K562 (cell line): ENCODE measurements around the gene CDK14. TPM values are rescaled to one million over a fixed set of nuclear protein-coding genes. Genes with fewer than 3 reads are reported as not detected.

ENCODE experiments used
- ATAC-seq: fragments of 200-7000 bp; cut with Tn5 transposase; 3 replicates; pipeline ENCODE4 v1.9.1; 2020; ENCODE audit warnings: moderate library complexity
- BruUV-seq: library from RNA; stranded (reverse); fragments of 400-500 nt; replicated peaks from 2 replicates; lab custom pipeline; 2021; lab: Mats Ljungman, UMichigan
- CTCF ChIA-PET: fragments of 300-600 bp; formaldehyde crosslinking; extraction: SDS; loops from one replicate; lab custom pipeline; 2021; ENCODE audit warnings: low intra/inter-chr PET ratio; lab: Yijun Ruan, JAX
- POLR2A ChIA-PET: fragments of 300-600, 350-650 bp; sonication (Branson Sonifier 250); formaldehyde crosslinking; extraction: SDS; loops from one replicate; lab custom pipeline; 2021; ENCODE audit warnings: antibody characterized with exemption, inconsistent platforms; lab: Yijun Ruan, JAX
- DNase-seq, 4 experiments: peaks; one replicate each; pipeline versions ENCODE4 v3.0.0 to v3.0.0-alpha.2; 2011 to 2018; ENCODE audit warnings: low spot score in 3 of 4, mixed read lengths in 3 of 4; ENCODE audit errors: extremely low read depth in 1 of 4
- FAIRE-seq: peaks from 2 replicates; lab custom pipeline; 2011; peaks lifted over from hg19 to GRCh38; lab: Jason Lieb, UNC
- H2AFZ ChIP-seq: 2 replicates; pipeline ENCODE4 v1.6.0; 2011; ENCODE audit warnings: low read depth, low read length, control low read depth, inconsistent platforms
- H3K27ac ChIP-seq: fragments of 200-600 bp; 3 replicates; pipeline ENCODE4 v1.8.0; 2011; ENCODE audit warnings: low read depth, mild to moderate bottlenecking, control low read depth, inconsistent platforms, low read length, moderate library complexity, mixed read lengths; ENCODE audit errors: extremely low read depth
- H3K27me3 ChIP-seq, 2 experiments: fragments of 300-600 bp in 1 of 2; 2 replicates in 1 of 2; 3 replicates in 1 of 2; pipeline versions ENCODE4 v1.6.0 to v1.8.0; 2011; ENCODE audit warnings: inconsistent platforms in 2 of 2, low read length in 2 of 2, mild to moderate bottlenecking in 1 of 2, mixed read lengths in 1 of 2, moderate library complexity in 1 of 2; ENCODE audit not compliant: control insufficient read depth in 2 of 2, insufficient read depth in 2 of 2
- H3K36me3 ChIP-seq: fragments of 300-600 bp; 3 replicates; pipeline ENCODE4 v1.8.0; 2011; ENCODE audit warnings: mild to moderate bottlenecking, low read length, inconsistent platforms; ENCODE audit not compliant: control insufficient read depth, insufficient read depth
- H3K4me1 ChIP-seq, 2 experiments: fragments of 200-600 bp in 1 of 2; replicated peaks in 1 of 2; 2 replicates in 1 of 2; 3 replicates in 1 of 2; pipeline versions ENCODE4 v1.5.1 to v1.8.0; 2011; ENCODE audit warnings: inconsistent platforms in 2 of 2, low read length in 2 of 2, mild to moderate bottlenecking in 1 of 2, mixed read lengths in 1 of 2, moderate library complexity in 1 of 2; ENCODE audit not compliant: control insufficient read depth in 2 of 2, insufficient read depth in 2 of 2
- H3K4me2 ChIP-seq: 2 replicates; pipeline ENCODE4 v1.6.1; 2011; ENCODE audit warnings: low read length, control low read depth, inconsistent platforms, mixed read lengths; ENCODE audit not compliant: insufficient read depth
- H3K4me3 ChIP-seq: fragments of 200-600 bp; sonication (generic), shearing (Covaris generic); 2 replicates; pipeline ENCODE4 v1.5.1; 2016; ENCODE audit warnings: control low read depth, inconsistent platforms
- H3K79me2 ChIP-seq: fragments of 200-600 bp; 3 replicates; pipeline ENCODE4 v1.8.0; 2011; ENCODE audit warnings: low read length, inconsistent platforms; ENCODE audit not compliant: control insufficient read depth, insufficient read depth
- H3K9ac ChIP-seq, 2 experiments: 2 replicates each; pipeline versions ENCODE4 v1.6.0 to v1.6.1; 2011; ENCODE audit warnings: low read depth in 2 of 2, low read length in 2 of 2, control low read depth in 1 of 2, inconsistent platforms in 1 of 2, mild to moderate bottlenecking in 1 of 2, mixed read lengths in 1 of 2; ENCODE audit not compliant: insufficient read depth in 1 of 2
- H3K9me1 ChIP-seq: one replicate; pipeline ENCODE4 v1.6.0; 2011; ENCODE audit warnings: inconsistent platforms, mild to moderate bottlenecking, low read length, moderate library complexity; ENCODE audit not compliant: control insufficient read depth, insufficient read depth
- H3K9me3 ChIP-seq: replicated peaks from 2 replicates; pipeline ENCODE4 v1.5.1; 2011; ENCODE audit warnings: low read depth, low read length, inconsistent platforms; ENCODE audit not compliant: control insufficient read depth, insufficient read depth
- H4K20me1 ChIP-seq: replicated peaks from 2 replicates; pipeline ENCODE4 v1.6.1; 2011; ENCODE audit warnings: low read length, inconsistent platforms, mixed read lengths; ENCODE audit not compliant: control insufficient read depth, insufficient read depth
- CAMTA2 ChIP-seq: fragments of 250-450 bp; sonication (Bioruptor Pico); conservative IDR thresholded peaks from 2 replicates; pipeline ENCODE4 v1.5.1; 2022
- CBX5 ChIP-seq: IDR thresholded peaks from 2 replicates; pipeline ENCODE4 v1.6.1; 2014; ENCODE audit warnings: low read depth, borderline replicate concordance
- ELF1 ChIP-seq: fragments of 200-800 bp; sonication (Bioruptor generic); IDR thresholded peaks from 2 replicates; pipeline ENCODE4 v1.6.1; 2016; ENCODE audit warnings: missing genetic modification characterization, missing compliant biosample characterization
- EWSR1 ChIP-seq: fragments of 450-650 bp; IDR thresholded peaks from 2 replicates; pipeline ENCODE4 v1.6.1; 2018; ENCODE audit warnings: borderline replicate concordance, mild to moderate bottlenecking, low read depth, moderate library complexity; ENCODE audit not compliant: partially characterized antibody
- FOXM1 ChIP-seq, 2 experiments: fragments of 450-650 bp in 1 of 2; sonication (generic) in 1 of 2; formaldehyde crosslinking in 1 of 2; IDR thresholded peaks; 2 replicates each; pipeline versions ENCODE4 v1.6.1 to v1.9.0; 2017 to 2022; ENCODE audit warnings: low read depth in 2 of 2, mild to moderate bottlenecking in 2 of 2, missing genetic modification reagents in 1 of 2, moderate library complexity in 1 of 2
- HNRNPH1 ChIP-seq: fragments of 200-400 bp; formaldehyde crosslinking; optimal IDR thresholded peaks from 2 replicates; pipeline ENCODE3; 2017; ENCODE audit warnings: low read depth, mild to moderate bottlenecking, low read length, moderate library complexity
- NCOA4 ChIP-seq: fragments of 450-650 bp; IDR thresholded peaks from 2 replicates; pipeline ENCODE4 v1.6.1; 2018; ENCODE audit warnings: mild to moderate bottlenecking; ENCODE audit not compliant: partially characterized antibody
- NR1H2 ChIP-seq: sonication (generic); formaldehyde crosslinking; IDR thresholded peaks from 2 replicates; pipeline ENCODE4 v1.4.0; 2020; ENCODE audit warnings: mild to moderate bottlenecking, missing genetic modification reagents
- TAF7 ChIP-seq: fragments of 450-650 bp; IDR thresholded peaks from 2 replicates; pipeline ENCODE4 v1.6.1; 2016; ENCODE audit warnings: missing genetic modification characterization, missing compliant biosample characterization
- TAL1 ChIP-seq: fragments of 450-650 bp; IDR thresholded peaks from 2 replicates; pipeline ENCODE4 v1.6.1; 2016; ENCODE audit warnings: mild to moderate bottlenecking
- TEAD2 ChIP-seq: fragments of 450-650 bp; IDR thresholded peaks from 2 replicates; pipeline ENCODE4 v1.6.1; 2016; ENCODE audit warnings: missing genetic modification characterization, control low read depth, missing compliant biosample characterization
- XRCC3 ChIP-seq: fragments of 450-650 bp; IDR thresholded peaks from 2 replicates; pipeline ENCODE4 v1.6.1; 2017; ENCODE audit warnings: mild to moderate bottlenecking, moderate library complexity
- ZNF165 ChIP-seq: fragments of 250-450 bp; sonication (Bioruptor Pico); IDR thresholded peaks from 2 replicates; pipeline ENCODE4 v1.4.0; 2020; ENCODE audit warnings: borderline replicate concordance
- ZNF217 ChIP-seq: sonication (generic); formaldehyde crosslinking; IDR thresholded peaks from 2 replicates; pipeline ENCODE4 v1.8.0; 2022; ENCODE audit warnings: mild to moderate bottlenecking, missing genetic modification reagents
- ZNF431 ChIP-seq: sonication (generic); formaldehyde crosslinking; IDR thresholded peaks from 2 replicates; pipeline ENCODE4 v1.8.0; 2022; ENCODE audit warnings: mild to moderate bottlenecking, missing genetic modification reagents
- WGBS: fragments of 100-300 bp; shearing (Covaris generic); methylation state at CpG from one replicate; pipeline ENCODE4 v1.1.6; 2016; ENCODE audit warnings: low coverage, mixed read lengths; ENCODE audit not compliant: insufficient coverage; ENCODE audit errors: missing lambda C conversion rate; 5-methylcytosine and 5-hydroxymethylcytosine counted together
- in situ Hi-C: fragments of 300-500 bp; cut with MboI; formaldehyde crosslinking; loops from 4 replicates; pipeline ENCODE4 v1.15.0; 2018; ENCODE audit warnings: inconsistent platforms, mixed read lengths
- intact Hi-C: fragments of 100-400 bp; cut with micrococcal nuclease; formaldehyde crosslinking; loops from 2 replicates; pipeline ENCODE4 v1.14.2; 2022
- polyA plus RNA-seq, 8 experiments: library from polyadenylated mRNA; depleted of rRNA in 4 of 8; stranded (reverse) in 5 of 8; unstranded in 3 of 8; fragments of >200 nt; fragmentation: Nextera tagmentation in 2 of 8; fragmentation: Illumina TruSeq in 1 of 8; extraction: Ambion mirVana in 2 of 8; extraction: Trizol in 1 of 8; gene quantifications; 2 replicates each; pipeline versions ENCODE4 v1.2.1 to v1.2.3, GENCODE V29; 2011 to 2014; ENCODE audit warnings: inconsistent platforms in 1 of 8, missing spikeins in 1 of 8
- total RNA-seq, 7 experiments: library from RNA; depleted of rRNA in 6 of 7; stranded (reverse); fragments of >200 nt in 6 of 7; fragmentation: Illumina TruSeq in 2 of 7; extraction: Trizol in 2 of 7; gene quantifications; 2 replicates each; pipeline versions ENCODE4 v1.2.1 to v1.2.3, GENCODE V29; 2011 to 2021; ENCODE audit warnings: low replicate concordance in 1 of 7
- TF ChIP-seq, protein P1 (sequence below): sonication (generic); formaldehyde crosslinking; IDR thresholded peaks from 2 replicates; pipeline ENCODE4 v1.8.0; 2022; ENCODE audit warnings: mild to moderate bottlenecking, missing genetic modification reagents
- TF ChIP-seq, protein P2 (sequence below), 2 experiments: IDR thresholded peaks; 2 replicates each; pipeline ENCODE4 v1.6.1; 2012; ENCODE audit warnings: improper control_type of control experiment in 2 of 2, low read depth in 2 of 2, low read length in 2 of 2, borderline replicate concordance in 1 of 2

Gene CDK14
- total and polyA plus RNA-seq, 9 of the 15 experiments (the other 6 are each of a cell fraction or from before 2014, with no cell fraction given): 0.03 to 0.91 (median 0.16) TPM

DNA sequence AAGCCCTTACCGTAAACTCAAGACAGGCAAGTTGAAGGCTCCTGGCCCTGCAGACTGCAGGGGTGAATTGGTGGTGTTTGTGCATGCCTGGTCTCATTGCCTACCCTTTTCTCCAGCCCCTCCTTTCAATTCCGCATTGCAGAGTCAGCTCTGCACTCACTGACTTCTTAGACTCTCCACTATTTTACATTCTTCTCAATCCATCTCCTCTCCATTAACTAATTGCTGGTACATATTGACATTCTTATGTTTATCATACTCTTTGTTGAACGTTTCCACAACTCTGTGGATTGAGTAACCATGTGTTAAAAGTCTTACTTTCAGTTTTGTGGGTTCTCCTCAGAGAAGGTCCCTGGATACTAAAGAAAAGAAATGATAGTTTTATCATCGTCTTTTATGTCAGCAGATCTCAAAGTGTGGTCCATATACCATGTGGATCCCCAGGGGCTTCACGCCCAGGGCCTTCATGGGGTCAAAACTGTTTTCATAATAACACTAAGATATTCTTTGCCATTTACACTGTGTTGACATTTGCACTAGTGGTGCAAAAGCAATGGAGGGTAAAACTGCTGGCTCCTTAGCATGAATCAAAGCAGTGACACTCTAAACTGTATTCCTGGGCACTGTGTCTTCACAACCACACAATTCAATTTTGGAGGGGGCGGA is 532.7 kb downstream of the CDK14 start:
- H3K9ac ChIP-seq: no peak overlapping the region
- WGBS: 0% methylated on average over 6 of the region's 6 CpGs
- in situ Hi-C loops: no loop called here
- intact Hi-C loops: no loop called here
- no peaks in the 10 kb centered on the region for H3K4me1 ChIP-seq
- FAIRE-seq: no peak
- no peak overlapping the region for H2AFZ ChIP-seq
- H3K9me3 ChIP-seq: no peaks in the 10 kb centered on the region
- no peak overlapping the region for H3K4me3 ChIP-seq
- no TSS peak for BruUV-seq
- no peak for DNase-seq
- H3K27me3 ChIP-seq: peaks cover 0 to 4% of the 10 kb centered on the region in 2 experiments; a peak in 1 of 5 replicates
- no peaks in the 10 kb centered on the region for H3K79me2 ChIP-seq
- no peaks in the 10 kb centered on the region for H4K20me1 ChIP-seq
- POLR2A ChIA-PET: no interaction called here
- CTCF ChIA-PET: no interaction called here
- ATAC-seq: no peak; the same call in 2 of the 3 replicates
- no peaks in the 10 kb centered on the region for H3K36me3 ChIP-seq
- no peak overlapping the region for H3K27ac ChIP-seq
- no peak overlapping the region for H3K4me2 ChIP-seq
- H3K9me1 ChIP-seq: no peaks in the 10 kb centered on the region
- TF ChIP-seq NR1H2 (CRISPR knock-in tag) (no peak), ELF1 (tag) (no peak), NCOA4 (no peak), ZNF431 (CRISPR knock-in tag) (no peak), FOXM1 (IDR thresholded peaks at IDR 0.05; ENCODE audit: low read depth) (no peak), FOXM1 (CRISPR knock-in tag; IDR thresholded peaks at IDR 0.05; ENCODE audit: low read depth) (no peak), HNRNPH1 (no peak), TAL1 (no peak), ZNF165 (no peak), CBX5 (no peak), TAF7 (tag) (no peak), EWSR1 (no peak), TEAD2 (tag) (no peak), XRCC3 (no peak), CAMTA2 (CRISPR knock-in tag) (no peak), ZNF217 (CRISPR knock-in tag) (no peak)
- TF ChIP-seq, protein P1, sequence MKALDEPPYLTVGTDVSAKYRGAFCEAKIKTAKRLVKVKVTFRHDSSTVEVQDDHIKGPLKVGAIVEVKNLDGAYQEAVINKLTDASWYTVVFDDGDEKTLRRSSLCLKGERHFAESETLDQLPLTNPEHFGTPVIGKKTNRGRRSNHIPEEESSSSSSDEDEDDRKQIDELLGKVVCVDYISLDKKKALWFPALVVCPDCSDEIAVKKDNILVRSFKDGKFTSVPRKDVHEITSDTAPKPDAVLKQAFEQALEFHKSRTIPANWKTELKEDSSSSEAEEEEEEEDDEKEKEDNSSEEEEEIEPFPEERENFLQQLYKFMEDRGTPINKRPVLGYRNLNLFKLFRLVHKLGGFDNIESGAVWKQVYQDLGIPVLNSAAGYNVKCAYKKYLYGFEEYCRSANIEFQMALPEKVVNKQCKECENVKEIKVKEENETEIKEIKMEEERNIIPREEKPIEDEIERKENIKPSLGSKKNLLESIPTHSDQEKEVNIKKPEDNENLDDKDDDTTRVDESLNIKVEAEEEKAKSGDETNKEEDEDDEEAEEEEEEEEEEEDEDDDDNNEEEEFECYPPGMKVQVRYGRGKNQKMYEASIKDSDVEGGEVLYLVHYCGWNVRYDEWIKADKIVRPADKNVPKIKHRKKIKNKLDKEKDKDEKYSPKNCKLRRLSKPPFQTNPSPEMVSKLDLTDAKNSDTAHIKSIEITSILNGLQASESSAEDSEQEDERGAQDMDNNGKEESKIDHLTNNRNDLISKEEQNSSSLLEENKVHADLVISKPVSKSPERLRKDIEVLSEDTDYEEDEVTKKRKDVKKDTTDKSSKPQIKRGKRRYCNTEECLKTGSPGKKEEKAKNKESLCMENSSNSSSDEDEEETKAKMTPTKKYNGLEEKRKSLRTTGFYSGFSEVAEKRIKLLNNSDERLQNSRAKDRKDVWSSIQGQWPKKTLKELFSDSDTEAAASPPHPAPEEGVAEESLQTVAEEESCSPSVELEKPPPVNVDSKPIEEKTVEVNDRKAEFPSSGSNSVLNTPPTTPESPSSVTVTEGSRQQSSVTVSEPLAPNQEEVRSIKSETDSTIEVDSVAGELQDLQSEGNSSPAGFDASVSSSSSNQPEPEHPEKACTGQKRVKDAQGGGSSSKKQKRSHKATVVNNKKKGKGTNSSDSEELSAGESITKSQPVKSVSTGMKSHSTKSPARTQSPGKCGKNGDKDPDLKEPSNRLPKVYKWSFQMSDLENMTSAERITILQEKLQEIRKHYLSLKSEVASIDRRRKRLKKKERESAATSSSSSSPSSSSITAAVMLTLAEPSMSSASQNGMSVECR (CRISPR knock-in tag): no peak
- TF ChIP-seq, protein P2, sequence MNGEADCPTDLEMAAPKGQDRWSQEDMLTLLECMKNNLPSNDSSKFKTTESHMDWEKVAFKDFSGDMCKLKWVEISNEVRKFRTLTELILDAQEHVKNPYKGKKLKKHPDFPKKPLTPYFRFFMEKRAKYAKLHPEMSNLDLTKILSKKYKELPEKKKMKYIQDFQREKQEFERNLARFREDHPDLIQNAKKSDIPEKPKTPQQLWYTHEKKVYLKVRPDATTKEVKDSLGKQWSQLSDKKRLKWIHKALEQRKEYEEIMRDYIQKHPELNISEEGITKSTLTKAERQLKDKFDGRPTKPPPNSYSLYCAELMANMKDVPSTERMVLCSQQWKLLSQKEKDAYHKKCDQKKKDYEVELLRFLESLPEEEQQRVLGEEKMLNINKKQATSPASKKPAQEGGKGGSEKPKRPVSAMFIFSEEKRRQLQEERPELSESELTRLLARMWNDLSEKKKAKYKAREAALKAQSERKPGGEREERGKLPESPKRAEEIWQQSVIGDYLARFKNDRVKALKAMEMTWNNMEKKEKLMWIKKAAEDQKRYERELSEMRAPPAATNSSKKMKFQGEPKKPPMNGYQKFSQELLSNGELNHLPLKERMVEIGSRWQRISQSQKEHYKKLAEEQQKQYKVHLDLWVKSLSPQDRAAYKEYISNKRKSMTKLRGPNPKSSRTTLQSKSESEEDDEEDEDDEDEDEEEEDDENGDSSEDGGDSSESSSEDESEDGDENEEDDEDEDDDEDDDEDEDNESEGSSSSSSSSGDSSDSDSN (IDR thresholded peaks at IDR 0.05; ENCODE audit: borderline replicate concordance in 1 of 2, low read depth in 2 of 2, low read length in 2 of 2): no peak
